ENCODE results near the gene RBMS2. TPM values are rescaled to one million over a fixed set of nuclear protein-coding genes. Genes with fewer than 3 reads are reported as not detected.
"Not testable (repeated sequence)": the region's sequence is repeated elsewhere in the genome, so short reads cannot be mapped to it uniquely, and the experiment has no call there.

RBMS2 gene
- 10 to 100 TPM; 32.6 to 40.7 TPM for total RNA-seq
- long read RNA-seq, partial matches to known transcripts, result 2 of 18 reads
- long read RNA-seq, other reads (novel, unspliced or antisense), result 16 of 18 reads

GRCh38 chr12:56521590-56522371, at the start of gene RBMS2:
Gene RBMS2, plus strand, starts transcription at chr12:56521820. Its CDS starts 204 bp downstream, at chr12:56522024.
- DNase-seq, result peak; percentile 82
- intact Hi-C loops (cut with DNase I), result loop anchor here in 1 of 2 donors (5.0 kb wide), 1 partner anchor 111 kb away; the partner anchor contains the start of gene BAZ2A

GRCh38 chr12:56474389-56474788, 47.2 kb upstream of the RBMS2 start:
- ATAC-seq (no peak), DNase-seq (no peak)
- intact Hi-C loops (cut with DNase I), result no loop called here

More at GRCh38 chr12:56521590-56522371, at the start of gene RBMS2:
- ATAC-seq, result peak; percentile 96 to 98

GRCh38 chr12:56476143-56476542, 45.5 kb upstream of the RBMS2 start:
- ATAC-seq, result no peak

GRCh38 chr12:56476972-56477432, 44.6 kb upstream of the RBMS2 start:
- peak in 1 of 2 donors; percentile 17 for ATAC-seq
- no peak for DNase-seq
- intact Hi-C loops (cut with DNase I), result no loop called here

More at GRCh38 chr12:56476143-56476542, 45.5 kb upstream of the RBMS2 start:
- no peak for DNase-seq
- intact Hi-C loops (cut with DNase I), result no loop called here

- ATAC-seq (no peak), DNase-seq (no peak)
- intact Hi-C loops (cut with DNase I), result no loop called here
Observed at GRCh38 chr12:56477521-56478225, 43.9 kb upstream of the RBMS2 start.

- intact Hi-C loops (cut with DNase I), result no loop called here
- no peak for DNase-seq
- no peak for ATAC-seq
Observed at GRCh38 chr12:56479625-56480024, 42.0 kb upstream of the RBMS2 start.

GRCh38 chr12:56484566-56484965, 37.1 kb upstream of the RBMS2 start:
- intact Hi-C loops (cut with DNase I), result no loop called here
- no peak for ATAC-seq
- DNase-seq, result no peak

- DNase-seq (no peak), ATAC-seq (no peak)
- intact Hi-C loops (cut with DNase I), result no loop called here
Observed at GRCh38 chr12:56486694-56487093, 34.9 kb upstream of the RBMS2 start.

- peak; percentile 40 for DNase-seq
- peak; percentile 45 to 62 for ATAC-seq
- intact Hi-C loops (cut with DNase I), result no loop called here
Observed at GRCh38 chr12:56487448-56488040, 34.1 kb upstream of the RBMS2 start.

- DNase-seq, result peak; percentile 82
- peak; percentile 98 to 99 for ATAC-seq
- intact Hi-C loops (cut with DNase I), result no loop called here
Observed at GRCh38 chr12:56488041-56488955, 33.3 kb upstream of the RBMS2 start, which contains the start of gene GLS2. Gene GLS2, minus strand, starts transcription at chr12:56488161. Its CDS starts 43 bp downstream, at chr12:56488118.

- no peak for ATAC-seq
- intact Hi-C loops (cut with DNase I), result no loop called here
- no peak for DNase-seq
Observed at GRCh38 chr12:56490360-56490759, 31.3 kb upstream of the RBMS2 start.

- intact Hi-C loops (cut with DNase I); DNase-seq; ATAC-seq: not testable (repeated sequence)
Observed at GRCh38 chr12:56493409-56494105, 28.1 kb upstream of the RBMS2 start.

- intact Hi-C loops (cut with DNase I); ATAC-seq; DNase-seq: not testable (repeated sequence)
Observed at GRCh38 chr12:56494106-56494415, 27.6 kb upstream of the RBMS2 start.

GRCh38 chr12:56494481-56494880, 27.1 kb upstream of the RBMS2 start:
- intact Hi-C loops (cut with DNase I); ATAC-seq; DNase-seq: not testable (repeated sequence)

GRCh38 chr12:56496704-56497103, 24.9 kb upstream of the RBMS2 start:
- ATAC-seq; intact Hi-C loops (cut with DNase I): not testable (repeated sequence)
- DNase-seq, result peak; percentile 72

- DNase-seq; intact Hi-C loops (cut with DNase I); ATAC-seq: not testable (repeated sequence)
Observed at GRCh38 chr12:56498126-56498902, 23.3 kb upstream of the RBMS2 start.

GRCh38 chr12:56499452-56499851, 22.2 kb upstream of the RBMS2 start:
- ATAC-seq; DNase-seq; intact Hi-C loops (cut with DNase I): not testable (repeated sequence)

Measured in left cardiac atrium (tissue), 4 donors.